ENCODE results near the gene LILRA5. TPM values are rescaled to one million over a fixed set of nuclear protein-coding genes. Genes with fewer than 3 reads are reported as not detected.

LILRA5 gene
- total and polyA plus RNA-seq, 10 of the 15 experiments (the other 5 are each of a cell fraction or from before 2014, with no cell fraction given) = 0.05 to 1.2 (median 0.36) TPM; not detected in 4

DNA sequence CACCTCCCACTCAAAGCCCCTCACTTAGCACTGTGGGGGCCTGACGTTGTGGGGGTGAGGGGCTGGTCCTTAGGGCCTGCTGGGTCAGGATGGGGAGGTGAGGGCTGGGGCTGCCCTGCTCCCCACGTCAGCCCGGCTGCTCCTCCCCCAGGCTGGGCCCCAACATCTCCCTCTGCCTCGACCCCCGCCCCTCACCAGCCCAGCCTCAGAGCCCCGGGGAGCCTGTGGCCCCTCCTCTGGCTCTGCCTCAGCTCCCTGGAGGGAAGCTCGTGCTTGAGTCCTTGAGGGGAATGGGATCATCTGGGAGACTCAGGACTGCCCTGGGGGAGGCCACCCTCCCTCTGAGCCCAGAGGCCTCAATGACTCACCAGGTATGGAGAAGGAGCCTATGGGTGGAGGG lies 19.2 kb upstream of the LILRA5 start (continued):
- TF ChIP-seq, protein P1, sequence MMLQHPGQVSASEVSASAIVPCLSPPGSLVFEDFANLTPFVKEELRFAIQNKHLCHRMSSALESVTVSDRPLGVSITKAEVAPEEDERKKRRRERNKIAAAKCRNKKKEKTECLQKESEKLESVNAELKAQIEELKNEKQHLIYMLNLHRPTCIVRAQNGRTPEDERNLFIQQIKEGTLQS (IDR thresholded peaks at IDR 0.05; ENCODE audit: borderline replicate concordance, extremely low read depth, low read depth, low read length) = no peak
- TF ChIP-seq, protein P2, sequence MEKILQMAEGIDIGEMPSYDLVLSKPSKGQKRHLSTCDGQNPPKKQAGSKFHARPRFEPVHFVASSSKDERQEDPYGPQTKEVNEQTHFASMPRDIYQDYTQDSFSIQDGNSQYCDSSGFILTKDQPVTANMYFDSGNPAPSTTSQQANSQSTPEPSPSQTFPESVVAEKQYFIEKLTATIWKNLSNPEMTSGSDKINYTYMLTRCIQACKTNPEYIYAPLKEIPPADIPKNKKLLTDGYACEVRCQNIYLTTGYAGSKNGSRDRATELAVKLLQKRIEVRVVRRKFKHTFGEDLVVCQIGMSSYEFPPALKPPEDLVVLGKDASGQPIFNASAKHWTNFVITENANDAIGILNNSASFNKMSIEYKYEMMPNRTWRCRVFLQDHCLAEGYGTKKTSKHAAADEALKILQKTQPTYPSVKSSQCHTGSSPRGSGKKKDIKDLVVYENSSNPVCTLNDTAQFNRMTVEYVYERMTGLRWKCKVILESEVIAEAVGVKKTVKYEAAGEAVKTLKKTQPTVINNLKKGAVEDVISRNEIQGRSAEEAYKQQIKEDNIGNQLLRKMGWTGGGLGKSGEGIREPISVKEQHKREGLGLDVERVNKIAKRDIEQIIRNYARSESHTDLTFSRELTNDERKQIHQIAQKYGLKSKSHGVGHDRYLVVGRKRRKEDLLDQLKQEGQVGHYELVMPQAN (conservative IDR thresholded peaks at IDR 0.05) = no peak
- TF ChIP-seq BRCA1 (IDR thresholded peaks at IDR 0.05; ENCODE audit: low read depth, low read length) (no peak), ZNF384 (IDR thresholded peaks at IDR 0.05; ENCODE audit: borderline replicate concordance, low read depth, low read length) (no peak), ZZZ3 (IDR thresholded peaks at IDR 0.05; ENCODE audit: control insufficient read depth, insufficient read length, low read depth) (no peak), RUNX3 (IDR thresholded peaks at IDR 0.05; ENCODE audit: low read length) (no peak), ZNF622 (IDR thresholded peaks at IDR 0.05) (no peak)
- TF ChIP-seq, protein P3, sequence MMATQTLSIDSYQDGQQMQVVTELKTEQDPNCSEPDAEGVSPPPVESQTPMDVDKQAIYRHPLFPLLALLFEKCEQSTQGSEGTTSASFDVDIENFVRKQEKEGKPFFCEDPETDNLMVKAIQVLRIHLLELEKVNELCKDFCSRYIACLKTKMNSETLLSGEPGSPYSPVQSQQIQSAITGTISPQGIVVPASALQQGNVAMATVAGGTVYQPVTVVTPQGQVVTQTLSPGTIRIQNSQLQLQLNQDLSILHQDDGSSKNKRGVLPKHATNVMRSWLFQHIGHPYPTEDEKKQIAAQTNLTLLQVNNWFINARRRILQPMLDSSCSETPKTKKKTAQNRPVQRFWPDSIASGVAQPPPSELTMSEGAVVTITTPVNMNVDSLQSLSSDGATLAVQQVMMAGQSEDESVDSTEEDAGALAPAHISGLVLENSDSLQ (IDR thresholded peaks at IDR 0.05) = no peak

DNA sequence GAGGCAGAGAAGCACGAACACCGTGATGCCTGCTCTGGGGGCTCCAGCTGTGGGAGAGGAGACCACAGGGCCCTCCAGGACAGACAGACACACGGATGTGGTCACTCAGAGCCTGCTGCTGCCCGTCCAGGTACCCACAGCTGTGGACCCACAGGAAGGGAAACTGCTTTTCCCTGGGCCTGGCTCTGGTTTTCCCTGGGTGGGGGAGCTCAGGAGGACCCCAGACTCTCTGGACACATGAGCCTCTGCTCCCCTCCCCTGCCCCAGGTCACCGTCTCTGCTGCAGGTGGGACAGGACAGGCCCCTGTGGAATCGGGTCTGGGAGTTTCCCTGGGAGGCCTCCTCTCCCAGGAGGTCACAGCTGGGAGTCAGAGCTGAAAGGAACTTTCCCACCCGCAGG lies 18.7 kb upstream of the LILRA5 start:
- Histone ChIP-seq H3K4me2 (ENCODE audit: control insufficient read depth, insufficient read depth) (no peak overlapping the region), H3K4me1 (ENCODE audit: control insufficient read depth, insufficient read depth, low read length) (no peaks in the 10 kb centered on the region), H3K36me3 (ENCODE audit: control insufficient read depth in 2 of 2, insufficient read depth in 2 of 2, low read length in 1 of 2) (no peaks in the 10 kb centered on the region), H3K27me3 (replicated peaks in 1 of 2; ENCODE audit: control insufficient read depth in 2 of 2, insufficient read depth in 2 of 2, low read length in 1 of 2) (no peaks in the 10 kb centered on the region), H3K9me3 (replicated peaks; ENCODE audit: control insufficient read depth, insufficient read depth, low read length) (peaks cover 4% of the 10 kb centered on the region; the same call in 2 of the 3 replicates), H3K4me3 (no peak overlapping the region), H3K9ac (ENCODE audit: control insufficient read depth, insufficient read depth, low read length) (no peak overlapping the region), H2AFZ (ENCODE audit: control insufficient read depth, low read depth, low read length) (no peak overlapping the region), H4K20me1 (ENCODE audit: control insufficient read depth, insufficient read depth) (no peaks in the 10 kb centered on the region), H3K79me2 (ENCODE audit: control insufficient read depth, insufficient read depth, low read length) (no peaks in the 10 kb centered on the region), H3K27ac (ENCODE audit: control insufficient read depth, insufficient read depth) (no peak overlapping the region)
- in situ Hi-C loops (cut with MboI) (no loop called here), intact Hi-C loops (cut with micrococcal nuclease; ENCODE audit: unreplicated experiment) (no loop called here)
- ChIA-PET RAD21 (ENCODE audit: unreplicated experiment) (no interaction called here), CTCF (interaction anchor here (0.5 to 0.9 kb wide), 2 partner anchors 14 to 22 kb away, joined by 3 read pairs; no protein-coding TSS in a partner anchor), POLR2A (interaction anchor here (2.3 kb wide), 1 partner anchor 14 kb away, joined by 12 read pairs; no protein-coding TSS in a partner anchor), SMC1A (ENCODE audit: uncharacterized antibody, unreplicated experiment) (interaction anchor here (1.1 to 1.7 kb wide), 2 partner anchors 19 to 59 kb away, joined by 4 to 5 read pairs; no protein-coding TSS in a partner anchor)
- DNase-seq (ENCODE audit: low read depth, low spot score) (no peak), ATAC-seq (no peak), FAIRE-seq (no peak)
- no peak for TF ChIP-seq SIX5 (IDR thresholded peaks at IDR 0.05; ENCODE audit: low read depth, low read length, severe bottlenecking)
- TF ChIP-seq FOS (IDR thresholded peaks at IDR 0.05; ENCODE audit: borderline replicate concordance, extremely low read depth, insufficient read length) = no peak
- TF ChIP-seq EED (IDR thresholded peaks at IDR 0.05; ENCODE audit: low read depth) = peak; percentile 50
- 19% methylated on average over 7 of the region's 7 CpGs for WGBS (ENCODE audit: insufficient coverage, insufficient replicate concordance, low lambda C conversion rate, missing lambda C conversion rate)
- no TSS peak for BruUV-seq (replicated peaks)
